ENCODE data around the gene ZC3H7A.
A peak's percentile ranks its signal among the peaks of the same experiment; 100 is the strongest.

ZC3H7A gene

DNA sequence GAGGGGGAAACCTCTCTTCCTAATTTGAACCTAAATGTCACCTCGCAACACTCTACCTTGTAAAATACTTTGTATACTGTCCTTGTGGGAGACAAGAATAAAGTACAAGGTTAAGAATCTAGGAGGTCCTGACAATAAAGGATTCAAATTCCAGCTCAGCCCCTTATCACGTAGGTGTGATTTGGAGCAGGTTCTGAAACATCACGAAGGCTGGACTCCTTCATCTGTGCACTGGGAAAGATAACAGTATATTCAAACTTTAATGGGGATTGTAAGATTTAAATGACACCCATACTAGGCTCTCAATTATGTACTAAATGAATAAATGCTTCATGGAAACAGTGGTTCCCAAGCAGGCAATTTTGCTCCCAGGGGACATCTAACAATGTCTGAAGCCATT is 56.5 kb downstream of the ZC3H7A start:
- DNase-seq, result no peak

DNA sequence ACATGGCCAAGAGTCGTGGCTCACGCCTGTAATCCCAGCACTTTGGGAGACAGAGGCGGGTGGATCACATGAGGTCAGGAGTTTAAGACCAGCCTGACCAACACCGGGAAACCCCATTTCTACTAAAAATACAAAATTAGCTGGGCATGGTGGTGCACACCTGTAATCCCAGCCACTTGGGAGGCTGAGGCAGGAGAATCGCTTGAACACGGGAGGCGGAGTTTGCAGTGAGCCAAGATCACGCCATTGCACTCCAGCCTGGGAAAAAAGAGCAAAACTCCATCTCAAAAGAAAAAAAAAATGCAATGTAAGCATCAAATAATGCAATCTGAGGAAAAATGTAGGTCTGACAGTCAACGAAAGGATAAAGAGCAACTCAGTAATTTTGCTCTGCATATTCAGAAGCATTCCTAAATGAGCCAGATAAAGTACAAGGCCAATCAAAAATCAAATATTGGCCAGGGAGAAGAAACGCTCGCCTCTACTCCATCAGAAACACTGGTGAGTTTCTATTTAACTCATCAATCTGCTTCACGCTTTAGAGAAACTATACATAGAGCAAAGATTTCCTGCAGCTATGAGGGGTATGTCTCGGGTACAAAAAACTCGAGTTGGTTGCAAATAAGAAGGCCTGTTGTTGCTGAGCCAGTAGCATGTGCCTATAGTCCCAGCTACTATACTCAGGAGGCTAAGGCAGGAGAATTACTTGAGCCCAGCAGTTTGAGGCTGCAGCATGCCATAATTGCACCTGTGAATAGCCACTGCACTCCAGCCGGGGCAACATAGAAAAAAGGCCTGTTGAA is 58.1 kb downstream of the ZC3H7A start:
- DNase-seq, result no peak

DNA sequence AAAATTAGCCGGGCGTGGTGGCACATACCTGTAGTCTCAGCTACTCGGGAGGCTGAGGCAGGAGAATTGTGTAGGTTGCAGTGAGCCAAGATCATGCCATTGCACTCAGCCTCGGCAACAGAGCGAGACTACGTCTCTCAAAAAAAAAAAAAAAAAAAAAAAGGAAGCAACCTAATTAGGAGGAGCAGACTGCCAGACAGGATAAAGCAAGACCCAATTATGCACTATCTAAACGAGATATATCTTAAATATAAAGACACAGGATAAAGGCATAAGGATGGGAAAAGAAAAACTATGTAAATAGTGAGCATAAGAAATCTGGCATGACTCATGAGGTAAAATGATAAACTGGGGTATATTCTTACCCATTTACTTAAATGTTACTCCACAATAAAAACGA is 59.3 kb downstream of the ZC3H7A start:
- DNase-seq, result no peak

DNA sequence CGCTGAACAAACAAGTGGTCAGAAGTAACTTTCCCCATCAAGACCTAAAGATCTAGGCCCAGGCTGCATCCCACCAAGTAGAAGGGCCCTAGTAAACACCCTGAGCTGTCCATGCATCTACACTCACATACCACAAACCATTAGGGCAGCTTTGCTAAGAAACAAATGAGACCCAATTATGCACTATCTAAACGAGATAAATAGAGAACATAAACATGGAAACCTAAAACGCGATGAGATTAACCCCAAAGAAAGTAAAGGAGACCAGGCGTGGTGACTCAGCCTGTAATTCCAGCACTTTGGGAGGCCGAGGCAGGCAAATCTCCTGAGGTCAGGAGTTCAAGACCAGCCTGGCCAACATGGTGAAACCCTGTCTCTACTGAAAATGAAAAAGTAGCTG is 60.2 kb downstream of the ZC3H7A start:
- no peak for DNase-seq

DNA sequence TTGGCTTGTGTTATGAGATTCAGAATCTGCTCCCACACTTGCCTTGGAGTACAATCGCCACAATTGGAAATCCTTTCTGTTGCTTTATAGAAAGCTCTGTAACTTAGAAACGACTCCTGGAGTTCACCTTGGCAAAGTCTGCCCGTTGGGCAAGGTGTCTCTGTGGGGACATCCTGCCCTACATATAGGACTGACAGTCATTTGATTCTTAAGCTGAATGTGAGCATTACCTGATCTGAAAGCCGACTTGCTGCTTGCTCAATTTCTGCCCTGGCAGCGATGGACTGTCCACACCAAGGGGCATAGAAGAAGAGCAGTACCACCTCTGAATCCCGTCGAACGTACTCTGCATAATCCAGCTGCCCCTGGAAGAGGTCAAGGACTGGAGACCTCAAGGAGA is 61.3 kb downstream of the ZC3H7A start:
- no peak for DNase-seq

- peak in 7 of 56 donors; percentile 3 to 46 (median 27) for DNase-seq
Measured at GRCh38 chr16:11734653-11735043, 62.4 kb downstream of the ZC3H7A start.

- peak in 4 of 56 donors; percentile 10 to 30 (median 24) for DNase-seq
Measured at GRCh38 chr16:11734025-11734652, 62.9 kb downstream of the ZC3H7A start.

GRCh38 chr16:11731222-11731621 is 65.8 kb downstream of the ZC3H7A start:
- DNase-seq, result no peak

GRCh38 chr16:11729787-11730186 is 67.3 kb downstream of the ZC3H7A start:
- DNase-seq, result no peak

GRCh38 chr16:11727796-11728543 is 69.1 kb downstream of the ZC3H7A start:
- no peak for DNase-seq

DNA sequence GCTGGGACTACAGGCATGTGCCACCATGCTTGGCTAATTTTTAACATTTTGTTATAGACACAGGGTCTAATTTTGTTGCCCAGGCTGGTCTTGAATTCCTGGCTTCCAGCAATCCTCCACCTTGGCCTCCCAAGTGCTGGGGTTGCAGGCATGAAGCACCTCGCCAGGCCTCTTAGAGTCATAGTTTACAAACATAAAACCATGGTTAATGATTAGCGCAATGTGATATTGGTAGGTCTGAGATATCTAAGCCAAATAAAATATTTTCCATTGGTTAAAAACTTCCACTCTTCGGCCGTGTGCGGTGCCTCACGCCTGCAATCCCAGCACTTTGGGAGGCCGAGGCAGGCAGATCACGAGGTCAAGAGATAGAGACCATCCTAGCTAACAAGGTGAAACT is 71.0 kb downstream of the ZC3H7A start:
- DNase-seq, result no peak

- no peak for DNase-seq
Measured at GRCh38 chr16:11725457-11725856, 71.6 kb downstream of the ZC3H7A start.

DNA sequence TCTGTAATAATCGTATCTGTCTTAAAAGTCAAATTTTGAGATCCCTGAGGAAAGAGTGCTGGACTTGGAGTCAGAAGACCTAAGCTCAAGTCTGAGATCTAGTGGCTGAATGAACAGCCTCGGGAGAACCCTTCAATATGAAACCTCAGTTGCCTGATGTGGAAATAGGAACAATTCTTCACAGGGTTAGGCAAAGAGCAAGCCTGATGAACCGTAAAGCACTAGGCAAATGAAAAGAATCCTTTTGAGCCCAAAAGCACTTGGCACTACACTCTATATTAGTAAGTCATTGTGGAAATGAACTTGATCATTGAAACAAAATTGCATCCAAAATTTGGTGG is 74.6 kb downstream of the ZC3H7A start:
- no peak for DNase-seq

DNA sequence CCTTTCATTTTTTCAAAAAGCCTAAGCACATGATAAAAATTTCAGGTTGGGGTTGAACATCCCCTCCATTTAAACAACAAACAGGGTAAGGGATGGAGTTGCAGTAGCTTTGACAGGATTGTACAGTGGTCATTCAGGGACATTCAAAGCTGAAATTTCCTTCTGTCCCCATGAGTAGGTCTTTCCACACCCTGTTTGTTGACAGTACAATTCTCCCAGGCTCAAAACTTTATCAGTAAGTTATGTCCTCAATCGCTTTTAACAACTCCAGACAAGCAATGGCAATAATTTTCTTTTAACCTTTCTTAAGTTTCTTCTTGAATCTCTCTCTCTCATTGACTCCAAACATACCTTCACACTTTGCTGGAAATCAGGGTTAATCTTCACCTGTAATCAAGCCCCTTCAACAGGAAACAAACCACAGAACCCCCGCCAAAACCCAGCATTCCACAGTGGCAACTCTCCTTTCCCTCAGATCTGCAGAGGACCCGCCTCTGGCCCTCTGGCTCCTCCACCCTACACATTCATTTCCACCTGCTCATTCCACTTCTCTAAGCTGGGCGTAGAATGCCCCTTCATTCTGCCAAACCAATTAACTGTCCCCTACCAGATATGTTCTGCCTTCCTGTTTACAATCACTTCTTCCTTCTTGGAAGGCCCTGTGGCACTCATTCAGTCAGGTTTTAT is 75.1 kb downstream of the ZC3H7A start:
- no peak for DNase-seq

DNA sequence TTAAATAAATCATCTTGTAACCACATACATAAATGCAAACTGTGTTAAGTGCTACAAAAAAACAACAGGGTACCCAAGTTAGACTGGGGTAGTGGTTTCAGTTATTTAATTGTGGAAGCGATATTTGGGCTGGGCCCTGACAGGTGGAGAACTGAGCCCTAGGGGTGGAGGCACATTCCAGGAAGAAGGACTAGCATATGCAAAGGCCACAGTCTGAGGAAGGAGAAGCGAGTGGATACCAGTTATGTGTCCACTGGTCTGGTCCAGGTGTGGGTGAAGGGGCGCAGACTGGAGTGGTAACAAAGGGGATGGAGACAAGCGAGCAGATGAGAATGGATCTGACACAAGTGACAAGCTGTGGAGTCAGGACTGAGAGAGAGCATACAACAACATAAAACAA is 77.3 kb downstream of the ZC3H7A start:
- no peak for DNase-seq

DNA sequence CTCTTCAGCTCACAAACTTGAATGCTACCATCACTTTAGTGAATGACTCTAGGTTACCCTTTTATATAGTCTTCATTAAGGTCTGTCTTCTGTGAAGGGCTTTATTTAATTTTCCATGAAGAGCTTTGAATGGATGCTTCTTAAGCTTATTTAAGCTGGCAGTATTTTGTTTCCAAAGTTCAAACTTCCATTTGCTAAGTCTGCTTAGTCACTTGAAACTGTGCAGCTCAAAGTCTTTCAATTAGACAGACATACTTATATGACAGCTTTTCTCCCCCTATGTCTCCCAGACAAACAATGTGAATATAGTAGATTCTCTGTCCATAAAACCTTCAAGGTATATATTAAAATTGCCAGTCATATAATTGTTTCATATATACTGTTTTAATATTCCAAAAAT is 77.9 kb downstream of the ZC3H7A start:
- DNase-seq, result no peak

- DNase-seq, result no peak
Measured at GRCh38 chr16:11717811-11718210, 79.2 kb downstream of the ZC3H7A start.

DNA sequence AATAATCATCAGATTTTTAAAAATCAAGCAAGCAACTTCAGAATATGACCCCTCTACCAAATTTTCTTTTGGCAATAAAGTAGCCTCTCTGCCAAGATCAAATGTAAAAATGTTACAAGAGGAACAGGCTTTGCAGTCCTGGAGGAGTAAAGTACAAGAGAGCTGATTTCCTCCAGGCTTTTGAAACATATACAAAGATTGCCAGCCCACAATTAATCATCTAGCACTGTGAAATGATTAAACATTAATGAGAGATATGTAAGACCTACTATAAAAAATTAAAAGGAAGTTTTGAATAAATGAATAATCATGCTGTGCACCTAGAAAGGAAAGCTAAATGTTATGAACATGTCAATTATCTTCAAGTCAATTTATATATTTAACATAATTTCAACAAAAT is 80.7 kb downstream of the ZC3H7A start:
- no peak for DNase-seq

DNA sequence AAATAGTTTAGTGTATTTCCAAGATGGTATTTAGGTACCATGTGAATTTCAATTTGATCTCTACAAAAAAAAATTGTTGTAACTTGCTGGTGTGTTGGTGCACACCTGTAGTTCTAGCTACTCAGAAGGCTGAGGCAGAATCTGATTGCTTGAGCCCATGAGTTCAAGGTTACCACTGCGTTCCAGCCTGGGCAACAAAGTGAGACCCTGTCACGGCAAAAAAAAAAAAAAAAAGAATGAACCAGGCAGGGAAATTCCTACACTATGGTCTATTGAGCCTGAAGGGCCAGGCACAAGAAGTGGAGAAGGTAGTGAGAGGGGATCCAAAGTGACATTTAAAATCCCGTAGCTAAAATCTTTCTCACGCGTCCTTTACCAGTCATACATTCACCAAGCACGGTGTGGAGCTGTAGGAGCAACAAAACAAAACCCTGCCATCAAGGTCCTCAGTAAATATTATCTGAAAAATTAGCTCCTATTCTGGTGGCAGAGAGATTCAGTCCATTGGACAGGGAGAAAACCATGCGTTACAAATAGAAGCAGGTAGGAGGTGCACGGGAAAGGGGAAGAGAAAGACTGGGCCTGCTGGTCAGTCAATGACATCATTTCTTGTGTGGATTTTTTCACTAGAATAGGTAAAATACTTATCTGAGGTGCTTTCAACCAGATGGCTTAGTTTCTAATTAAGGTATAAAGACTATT is 81.7 kb downstream of the ZC3H7A start:
- DNase-seq, result no peak

GRCh38 chr16:11712122-11712521 is 84.9 kb downstream of the ZC3H7A start:
- no peak for DNase-seq

- no peak for DNase-seq
Measured at GRCh38 chr16:11711662-11712061, 85.4 kb downstream of the ZC3H7A start.
